GM18502 (cell line): ENCODE data around the gene PRPS2.
A peak's percentile ranks its signal among the peaks of the same experiment; 100 is the strongest.

Source experiments
- ATAC-seq: cut with Tn5 transposase; IDR thresholded peaks from one replicate; pipeline ENCODE4 v1.9.1; 2021; ENCODE audit warnings: mild to moderate bottlenecking; ENCODE audit not compliant: unreplicated experiment, poor library complexity

PRPS2 gene

GRCh38 chrX:12791257-12792228, at the start of gene PRPS2:
TSS of gene PRPS2 (plus strand) at chrX:12791412. CDS start at chrX:12791498, 86 bp downstream.
- ATAC-seq = peak; percentile 79

- no peak for ATAC-seq
Measured at GRCh38 chrX:12741416-12741815, 49.8 kb upstream of the PRPS2 start.

GRCh38 chrX:12747433-12747832, 43.8 kb upstream of the PRPS2 start:
- no peak for ATAC-seq

GRCh38 chrX:12751887-12752286, 39.3 kb upstream of the PRPS2 start:
- ATAC-seq = no peak

- ATAC-seq = no peak
Measured at GRCh38 chrX:12753366-12753765, 37.8 kb upstream of the PRPS2 start.

GRCh38 chrX:12758291-12758690, 32.9 kb upstream of the PRPS2 start:
- no peak for ATAC-seq

GRCh38 chrX:12767856-12768255, 23.4 kb upstream of the PRPS2 start:
- no peak for ATAC-seq

- no peak for ATAC-seq
Measured at GRCh38 chrX:12768491-12768890, 22.7 kb upstream of the PRPS2 start.

GRCh38 chrX:12770440-12770839, 20.8 kb upstream of the PRPS2 start:
- peak; percentile 41 for ATAC-seq

- peak; percentile 100 for ATAC-seq
Measured at GRCh38 chrX:12771445-12772069, 19.7 kb upstream of the PRPS2 start.

- no peak for ATAC-seq
Measured at GRCh38 chrX:12777670-12778069, 13.5 kb upstream of the PRPS2 start.

- ATAC-seq = no peak
Measured at GRCh38 chrX:12779534-12779933, 11.7 kb upstream of the PRPS2 start.

GRCh38 chrX:12788645-12789044, 2.6 kb upstream of the PRPS2 start:
- ATAC-seq = no peak

GRCh38 chrX:12789976-12790375, 1.2 kb upstream of the PRPS2 start:
- no peak for ATAC-seq

- peak; percentile 28 for ATAC-seq
Measured at GRCh38 chrX:12790885-12791256, 341 bp upstream of the PRPS2 start.

- ATAC-seq = no peak
Measured at GRCh38 chrX:12792711-12793110, 1.5 kb downstream of the PRPS2 start.

- no peak for ATAC-seq
Measured at GRCh38 chrX:12794654-12795053, 3.4 kb downstream of the PRPS2 start.

- no peak for ATAC-seq
Measured at GRCh38 chrX:12798601-12799000, 7.4 kb downstream of the PRPS2 start.

- no peak for ATAC-seq
Measured at GRCh38 chrX:12799118-12799517, 7.9 kb downstream of the PRPS2 start.

- ATAC-seq = no peak
Measured at GRCh38 chrX:12802741-12803140, 11.5 kb downstream of the PRPS2 start.

GRCh38 chrX:12804655-12805054, 13.4 kb downstream of the PRPS2 start:
- no peak for ATAC-seq

GRCh38 chrX:12805333-12805732, 14.1 kb downstream of the PRPS2 start:
- ATAC-seq = no peak
